NB4 (cell line): ENCODE measurements around the gene FANK1.

Source experiments
- DNase-seq: peaks from one replicate; pipeline ENCODE4 v3.0.0; 2010; ENCODE audit warnings: low read depth
- H3K4me3 ChIP-seq: one replicate; pipeline ENCODE4 v1.5.1; 2011; ENCODE audit warnings: mild to moderate bottlenecking, low read depth, low read length, moderate library complexity
- MYC ChIP-seq: IDR thresholded peaks from 2 replicates; pipeline ENCODE4 v1.6.1; 2011; ENCODE audit warnings: low read depth, low read length
- POLR2A ChIP-seq: IDR thresholded peaks from 2 replicates; pipeline ENCODE4 v1.6.1; 2011; ENCODE audit warnings: mild to moderate bottlenecking; ENCODE audit not compliant: insufficient read length; ENCODE audit errors: extremely low read depth
- TF ChIP-seq, protein P1 (sequence below): IDR thresholded peaks from 2 replicates; pipeline ENCODE4 v1.6.1; 2011; ENCODE audit warnings: low read depth, low read length
- TF ChIP-seq, protein P2 (sequence below): IDR thresholded peaks from one replicate; pipeline ENCODE4 v1.5.1; 2012; ENCODE audit warnings: low read depth, low read length

The FANK1 gene

DNA sequence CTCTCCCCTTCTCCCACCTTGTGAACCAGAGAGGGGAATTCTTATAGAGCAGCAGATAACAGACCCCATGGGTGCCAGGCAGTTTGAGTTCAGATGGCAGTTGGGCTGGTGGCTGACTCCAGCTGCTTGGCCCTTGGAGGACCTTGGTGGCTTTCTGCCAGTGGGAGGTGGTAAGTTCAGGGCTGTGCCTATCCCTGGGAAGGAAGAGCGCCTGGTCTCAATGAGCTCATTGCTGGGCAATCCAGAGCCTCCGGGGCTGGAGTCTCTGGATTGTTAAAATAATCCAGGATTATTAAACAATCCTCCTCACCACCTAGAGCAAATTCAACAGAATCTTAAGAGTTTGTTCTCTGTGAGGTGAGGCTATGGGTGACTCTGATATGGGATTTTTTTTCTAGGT, 105.2 kb downstream of the FANK1 start:
- no peak for DNase-seq
- TF ChIP-seq, protein P1, sequence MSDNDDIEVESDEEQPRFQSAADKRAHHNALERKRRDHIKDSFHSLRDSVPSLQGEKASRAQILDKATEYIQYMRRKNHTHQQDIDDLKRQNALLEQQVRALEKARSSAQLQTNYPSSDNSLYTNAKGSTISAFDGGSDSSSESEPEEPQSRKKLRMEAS, result no peak
- TF ChIP-seq MYC (no peak), POLR2A (no peak)
- TF ChIP-seq, protein P2, sequence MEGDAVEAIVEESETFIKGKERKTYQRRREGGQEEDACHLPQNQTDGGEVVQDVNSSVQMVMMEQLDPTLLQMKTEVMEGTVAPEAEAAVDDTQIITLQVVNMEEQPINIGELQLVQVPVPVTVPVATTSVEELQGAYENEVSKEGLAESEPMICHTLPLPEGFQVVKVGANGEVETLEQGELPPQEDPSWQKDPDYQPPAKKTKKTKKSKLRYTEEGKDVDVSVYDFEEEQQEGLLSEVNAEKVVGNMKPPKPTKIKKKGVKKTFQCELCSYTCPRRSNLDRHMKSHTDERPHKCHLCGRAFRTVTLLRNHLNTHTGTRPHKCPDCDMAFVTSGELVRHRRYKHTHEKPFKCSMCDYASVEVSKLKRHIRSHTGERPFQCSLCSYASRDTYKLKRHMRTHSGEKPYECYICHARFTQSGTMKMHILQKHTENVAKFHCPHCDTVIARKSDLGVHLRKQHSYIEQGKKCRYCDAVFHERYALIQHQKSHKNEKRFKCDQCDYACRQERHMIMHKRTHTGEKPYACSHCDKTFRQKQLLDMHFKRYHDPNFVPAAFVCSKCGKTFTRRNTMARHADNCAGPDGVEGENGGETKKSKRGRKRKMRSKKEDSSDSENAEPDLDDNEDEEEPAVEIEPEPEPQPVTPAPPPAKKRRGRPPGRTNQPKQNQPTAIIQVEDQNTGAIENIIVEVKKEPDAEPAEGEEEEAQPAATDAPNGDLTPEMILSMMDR, result no peak
- H3K4me3 ChIP-seq, result no peak overlapping the region

DNA sequence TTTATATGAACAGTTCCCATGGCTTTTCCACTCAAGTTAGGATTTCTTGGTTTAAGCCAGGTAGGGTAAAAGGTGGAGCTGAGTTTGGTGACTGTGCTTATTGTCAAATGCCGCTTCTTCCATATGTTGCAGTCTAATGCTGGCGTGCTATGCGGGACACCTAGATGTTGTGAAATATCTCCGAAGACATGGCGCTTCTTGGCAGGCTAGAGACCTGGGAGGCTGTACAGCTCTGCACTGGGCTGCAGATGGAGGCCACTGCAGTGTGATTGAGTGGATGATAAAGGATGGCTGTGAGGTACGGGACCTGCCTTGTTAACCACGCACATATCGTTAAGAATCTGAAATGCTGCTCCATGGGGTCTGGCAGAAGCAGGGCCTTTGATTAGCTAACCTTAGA, 108.4 kb downstream of the FANK1 start:
- DNase-seq, result no peak
- H3K4me3 ChIP-seq, result no peak overlapping the region
- TF ChIP-seq, protein P1, result no peak
- TF ChIP-seq, protein P2, result no peak
- TF ChIP-seq MYC, result no peak
- no peak for TF ChIP-seq POLR2A

DNA sequence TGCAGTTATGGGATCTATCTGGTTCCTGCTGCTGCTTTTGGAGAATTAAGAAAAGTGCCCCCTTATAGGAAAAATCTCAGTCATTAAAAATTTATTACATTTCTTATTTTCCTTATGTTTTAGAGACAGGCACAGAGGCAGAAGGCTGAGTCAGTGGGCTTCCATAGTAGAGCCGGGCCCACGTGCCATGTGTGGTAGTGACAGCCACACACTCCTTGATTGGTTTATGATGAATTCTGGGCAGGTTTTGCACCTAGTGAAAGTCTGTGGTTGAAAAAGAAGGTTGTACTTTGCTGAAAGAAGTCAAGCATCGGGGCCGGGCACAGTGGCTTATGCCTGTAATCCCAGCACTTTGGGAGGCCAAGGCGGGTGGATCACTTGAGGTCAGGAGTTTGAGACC, 109.9 kb downstream of the FANK1 start:
- no peak overlapping the region for H3K4me3 ChIP-seq
- no peak for TF ChIP-seq POLR2A
- TF ChIP-seq, protein P1, result no peak
- no peak for TF ChIP-seq MYC
- TF ChIP-seq, protein P2, result no peak
- DNase-seq, result no peak

DNA sequence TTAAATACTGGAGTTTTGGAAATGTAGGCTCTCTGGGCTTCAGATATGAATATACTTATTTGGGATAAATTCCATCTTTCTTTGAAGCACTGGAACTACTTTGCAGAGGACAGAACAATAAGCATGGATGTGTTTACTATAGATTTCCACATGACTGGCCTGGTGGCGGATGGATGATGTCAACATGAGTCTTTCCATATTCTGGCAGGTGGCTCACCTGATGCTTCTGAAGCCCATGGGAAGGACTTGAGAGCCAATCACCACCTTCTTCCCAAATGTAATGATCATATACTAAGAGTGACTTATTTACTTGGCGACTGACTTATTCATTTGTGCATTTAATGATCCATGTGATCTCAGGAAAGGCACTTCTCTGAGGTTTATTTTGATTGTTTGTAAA, 110.5 kb downstream of the FANK1 start:
- no peak overlapping the region for H3K4me3 ChIP-seq
- no peak for TF ChIP-seq POLR2A
- no peak for TF ChIP-seq MYC
- TF ChIP-seq, protein P2, result no peak
- TF ChIP-seq, protein P1, result no peak
- DNase-seq, result no peak

DNA sequence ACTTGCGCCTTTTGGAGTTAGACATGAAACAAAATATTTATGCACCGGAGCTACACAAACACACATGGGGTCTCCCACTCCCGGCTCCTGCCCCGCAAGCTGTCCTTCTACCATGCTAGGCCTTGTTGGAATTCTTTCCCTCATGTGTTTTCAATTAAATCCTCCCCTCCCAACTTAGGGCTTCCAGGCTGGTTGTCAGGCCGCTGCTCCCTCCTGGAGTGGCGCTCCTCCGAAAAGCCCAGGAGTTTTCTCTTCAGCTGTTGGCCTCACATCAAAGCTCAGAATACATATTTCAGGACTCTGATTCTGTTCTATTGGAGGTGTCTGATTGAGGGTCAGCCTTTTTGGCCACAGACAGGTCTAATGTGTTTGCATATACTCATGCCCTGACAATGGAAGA, 113.3 kb downstream of the FANK1 start:
- TF ChIP-seq, protein P2, result no peak
- no peak for TF ChIP-seq POLR2A
- TF ChIP-seq MYC, result no peak
- TF ChIP-seq, protein P1, result no peak
- DNase-seq, result no peak
- no peak overlapping the region for H3K4me3 ChIP-seq

DNA sequence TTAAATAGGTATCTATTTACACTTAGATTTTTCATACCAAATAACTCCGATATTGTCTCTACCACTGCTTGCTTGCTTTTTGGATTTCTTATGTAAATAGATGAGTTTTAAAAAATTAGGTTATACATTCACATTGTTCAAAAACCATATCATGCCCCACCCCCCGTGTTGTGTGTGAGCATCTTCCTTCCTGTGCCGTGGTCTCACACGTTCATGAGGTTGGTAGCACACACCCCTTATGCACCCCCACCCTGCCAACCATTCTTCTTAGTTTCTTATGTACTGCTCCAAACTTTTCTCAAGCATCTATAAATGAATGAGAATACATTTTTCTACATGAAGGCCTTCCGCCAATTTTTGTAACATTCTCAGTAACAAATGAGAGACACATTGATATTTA, 115.6 kb downstream of the FANK1 start:
- TF ChIP-seq POLR2A, result no peak
- TF ChIP-seq, protein P1, result no peak
- no peak for TF ChIP-seq MYC
- TF ChIP-seq, protein P2, result no peak
- no peak for DNase-seq
- no peak overlapping the region for H3K4me3 ChIP-seq
